ENCODE data around the gene ZBTB17.
"Not testable (repeated sequence)": the region's sequence is repeated elsewhere in the genome, so short reads cannot be mapped to it uniquely, and the experiment has no call there.

The ZBTB17 gene

GRCh38 chr1:16010837-16011236 is 34.9 kb upstream of the ZBTB17 start:
- DNase-seq = no peak

GRCh38 chr1:16009678-16010077 is 33.8 kb upstream of the ZBTB17 start:
- no peak for DNase-seq

DNA sequence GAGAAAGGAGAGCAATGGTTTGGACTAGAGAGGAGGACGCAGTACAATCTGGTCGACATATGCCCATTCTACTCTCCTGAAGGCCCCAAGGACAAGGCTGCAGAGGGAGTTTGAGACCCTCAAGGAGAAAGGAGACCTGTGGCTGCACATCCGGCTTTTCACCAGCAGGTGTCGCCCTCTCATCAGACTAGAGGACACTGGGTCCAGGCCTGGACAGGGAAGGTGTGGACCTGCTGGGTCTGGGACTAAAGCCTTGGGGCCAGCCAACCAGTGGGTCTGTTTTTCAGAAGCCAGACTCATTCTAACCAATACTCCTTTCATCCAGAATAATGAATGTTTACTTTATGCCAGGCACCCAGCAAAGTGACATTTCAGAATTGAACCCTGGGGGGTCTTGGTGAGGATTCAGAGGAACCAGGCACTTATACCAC is 33.1 kb upstream of the ZBTB17 start:
- DNase-seq = peak; percentile 28 to 80

DNA sequence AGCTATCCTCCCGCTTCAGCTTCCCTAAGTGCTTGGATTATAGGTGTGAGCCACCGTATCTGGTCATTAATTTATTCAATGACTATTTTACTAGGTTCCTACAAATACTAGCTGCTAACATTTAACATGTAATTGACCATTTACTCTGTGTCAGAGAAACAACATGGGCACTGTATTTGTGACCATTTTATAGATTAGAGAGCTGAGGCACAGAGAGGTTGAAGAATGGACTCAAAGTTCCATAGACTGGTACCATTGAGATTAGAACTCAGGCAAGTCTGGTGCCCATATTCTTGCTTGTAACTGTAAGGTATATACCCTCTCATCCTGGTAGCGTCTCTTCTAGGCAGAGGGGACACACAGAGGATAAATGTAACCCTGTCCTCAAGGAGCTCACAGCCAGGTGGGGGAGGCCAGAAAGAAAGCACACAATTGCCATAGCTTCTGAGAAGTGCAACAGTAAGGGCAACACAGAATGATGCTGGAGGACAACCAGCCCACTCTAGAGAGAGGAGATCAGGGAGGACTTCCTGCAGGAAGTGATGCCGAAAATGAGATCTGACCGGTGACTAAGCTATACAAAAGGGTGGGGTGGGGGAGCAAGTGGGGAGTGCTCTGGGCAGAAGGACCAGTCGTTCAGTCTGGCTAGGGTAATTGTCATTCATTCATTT is 31.9 kb upstream of the ZBTB17 start:
- no peak for DNase-seq

GRCh38 chr1:16006552-16007485 is 30.9 kb upstream of the ZBTB17 start:
- DNase-seq = no peak

DNA sequence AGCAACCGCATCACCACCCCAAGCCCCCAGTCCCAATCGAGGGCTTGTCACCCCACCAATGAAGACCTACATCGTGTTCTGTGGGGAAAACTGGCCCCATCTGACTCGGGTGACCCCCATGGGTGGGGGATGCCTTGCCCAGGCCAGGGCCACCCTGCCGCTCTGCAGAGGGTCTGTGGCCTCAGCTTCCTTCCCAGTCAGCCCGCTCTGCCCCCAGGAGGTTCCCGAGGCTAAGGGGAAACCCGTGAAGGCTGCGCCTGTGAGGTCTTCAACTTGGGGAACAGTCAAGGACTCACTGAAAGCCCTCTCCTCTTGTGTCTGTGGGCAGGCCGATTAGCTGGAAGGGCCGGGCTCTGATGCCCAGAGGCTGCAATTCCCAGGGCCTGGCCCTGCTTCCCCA is 30.1 kb upstream of the ZBTB17 start:
- no peak for DNase-seq

DNA sequence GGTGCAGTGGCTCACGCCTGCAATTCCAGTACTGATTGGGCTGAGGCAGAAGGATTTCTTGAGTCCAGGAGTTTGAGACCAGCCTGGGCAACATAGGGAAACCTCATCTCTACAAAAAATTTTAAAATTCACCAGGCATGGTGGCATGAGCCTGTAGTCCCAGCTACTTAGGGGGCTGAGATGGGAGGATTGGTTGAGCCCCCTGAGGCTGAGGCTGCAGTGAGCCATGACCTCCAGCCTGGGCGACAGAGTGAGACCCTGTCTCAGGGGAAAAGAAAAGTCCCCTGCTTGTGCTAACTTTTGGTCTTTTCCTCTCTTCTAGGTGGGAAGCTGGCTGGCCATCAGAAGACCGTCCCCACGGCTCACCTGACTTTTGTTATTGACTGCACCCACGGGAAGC is 29.7 kb upstream of the ZBTB17 start:
- DNase-seq = no peak

DNA sequence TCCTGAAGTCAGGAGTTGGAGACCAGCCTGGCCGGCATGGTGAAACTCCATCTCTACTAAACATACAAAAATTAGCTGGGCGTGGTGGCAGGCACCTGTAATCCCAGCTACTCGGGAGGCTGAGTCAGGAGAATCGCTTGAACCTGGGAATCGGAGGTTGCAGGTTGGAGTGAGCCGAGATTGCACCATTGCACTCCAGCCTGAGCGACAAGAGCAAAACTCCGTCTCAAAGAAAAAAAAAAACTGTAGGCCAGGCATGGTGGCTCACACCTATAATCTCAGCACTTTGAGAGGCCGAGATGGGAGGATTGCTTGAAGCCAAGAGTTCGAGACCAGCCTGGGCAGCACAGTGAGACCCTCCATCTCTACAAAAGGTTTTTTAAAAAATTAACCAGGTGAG is 25.4 kb upstream of the ZBTB17 start:
- not testable (repeated sequence) for DNase-seq

DNA sequence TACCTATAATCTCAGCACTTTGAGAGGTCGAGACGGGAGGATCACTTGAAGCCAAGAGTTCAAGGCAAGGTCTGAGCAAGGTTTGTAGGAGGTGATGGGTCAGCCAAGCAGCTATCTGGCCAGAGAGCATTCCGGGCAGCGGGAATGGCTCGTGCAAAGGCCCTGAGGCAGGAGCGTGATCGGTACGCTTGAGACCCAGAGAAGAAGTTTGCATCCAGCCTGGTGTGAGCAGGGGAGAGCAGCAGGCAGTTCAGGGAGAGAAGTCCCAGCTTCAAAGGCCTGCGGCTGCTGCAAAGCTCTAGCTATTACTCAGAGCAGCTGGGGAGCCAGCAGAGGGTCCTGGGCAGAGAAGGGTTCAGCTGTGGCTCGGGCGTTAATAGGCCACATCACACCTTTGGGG is 23.0 kb upstream of the ZBTB17 start:
- DNase-seq = no peak

GRCh38 chr1:15997637-15998280 is 21.9 kb upstream of the ZBTB17 start:
- no peak for DNase-seq

DNA sequence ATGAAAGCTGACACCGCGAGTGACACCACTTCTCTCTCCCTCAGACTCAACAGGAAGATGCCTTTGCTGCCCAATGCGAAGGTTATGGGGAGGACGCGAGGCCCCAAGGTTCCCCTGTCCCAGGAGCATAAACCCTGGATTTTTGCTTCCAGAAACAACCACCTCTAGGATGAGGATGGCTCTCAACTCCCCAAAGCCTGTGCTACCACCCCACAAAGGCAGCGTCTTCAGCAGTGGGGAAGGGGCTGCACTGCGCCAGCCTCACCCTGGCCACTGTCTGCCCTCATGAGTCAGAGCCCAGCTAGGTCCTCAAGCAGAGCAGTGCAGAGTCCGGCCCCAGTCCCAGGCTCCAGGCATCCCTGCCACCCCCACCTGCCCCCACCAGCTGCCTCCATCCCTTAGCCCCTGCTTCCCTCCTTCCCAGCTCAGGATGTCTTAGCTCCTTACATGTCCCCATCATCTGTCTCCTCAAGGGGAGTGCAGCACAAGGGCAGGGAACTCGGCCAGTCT is 21.2 kb upstream of the ZBTB17 start:
- no peak for DNase-seq

DNA sequence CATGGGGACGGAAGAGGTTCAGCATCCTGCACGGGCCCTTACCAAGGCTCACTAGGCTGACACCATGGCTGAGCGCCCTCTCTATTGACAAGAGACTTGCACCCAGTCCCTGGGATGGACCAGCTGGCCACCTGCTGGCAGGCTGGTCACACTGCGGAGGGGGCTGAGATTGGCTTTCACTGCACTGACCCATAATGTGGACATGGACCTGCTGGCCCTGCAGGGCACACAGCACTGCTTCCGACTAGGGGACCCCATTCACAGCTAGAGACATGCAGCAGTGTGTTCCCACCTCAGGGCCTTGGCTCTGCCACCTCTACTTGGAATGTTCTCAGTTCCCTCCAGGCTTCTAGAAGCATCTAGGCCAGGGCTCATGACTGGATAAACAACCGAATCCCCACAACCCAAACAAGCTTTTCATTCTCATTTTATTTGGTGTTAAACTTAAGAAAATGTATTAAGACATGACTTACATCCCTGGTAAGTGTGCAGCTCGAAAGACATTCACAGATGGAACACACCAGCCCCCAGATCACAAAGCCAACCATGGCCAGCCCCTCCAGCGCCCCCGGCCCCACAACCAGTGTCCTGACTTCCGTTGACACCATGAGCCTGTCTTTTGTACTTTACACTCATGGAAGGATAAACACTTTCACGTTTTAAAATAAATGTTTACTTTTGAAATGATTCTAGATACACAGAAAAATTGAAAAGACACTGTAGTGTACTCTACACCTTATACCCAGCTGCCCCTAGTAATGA is 18.9 kb upstream of the ZBTB17 start:
- DNase-seq = no peak

GRCh38 chr1:15994081-15994480 is 18.2 kb upstream of the ZBTB17 start:
- DNase-seq = no peak

DNA sequence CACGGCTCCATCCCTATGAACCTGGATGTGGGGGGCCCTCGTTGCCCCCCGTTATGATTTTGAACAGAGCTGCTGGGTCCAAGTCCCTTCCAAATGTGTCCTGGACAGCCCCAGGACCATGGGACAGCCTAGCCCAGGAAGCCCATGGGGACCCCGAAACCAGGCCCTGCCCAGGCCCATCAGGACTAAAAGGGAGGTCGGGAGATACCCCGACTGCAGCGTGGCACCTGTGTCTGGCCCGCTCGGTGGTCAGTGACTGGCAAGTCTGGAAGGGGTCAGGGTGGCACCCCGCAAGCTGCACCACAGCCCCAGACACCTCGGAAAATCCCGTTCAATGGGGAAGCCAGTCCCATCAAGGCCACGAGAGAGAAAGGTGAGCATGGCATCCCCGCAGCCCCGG is 17.8 kb upstream of the ZBTB17 start:
- no peak for DNase-seq

GRCh38 chr1:15992582-15993500 is 16.9 kb upstream of the ZBTB17 start:
- DNase-seq = no peak

DNA sequence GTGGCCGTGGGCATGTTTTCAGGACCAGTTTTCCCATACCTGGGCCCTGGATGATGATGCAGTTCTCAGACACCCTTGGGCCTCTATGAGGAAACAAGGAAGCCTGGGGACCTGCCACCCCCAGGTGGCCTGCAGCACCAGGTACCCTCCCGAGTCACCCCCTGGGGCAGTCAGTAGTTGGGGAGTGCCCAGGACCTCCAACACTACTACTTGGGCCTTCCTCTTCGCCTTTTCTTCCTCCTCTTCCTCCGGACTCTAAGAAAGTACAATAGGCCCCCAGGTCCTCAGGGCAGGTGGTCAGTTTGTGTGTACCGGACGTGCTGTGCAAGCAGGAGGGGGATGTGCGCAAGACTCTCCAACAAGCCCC is 16.3 kb upstream of the ZBTB17 start:
- DNase-seq = no peak

DNA sequence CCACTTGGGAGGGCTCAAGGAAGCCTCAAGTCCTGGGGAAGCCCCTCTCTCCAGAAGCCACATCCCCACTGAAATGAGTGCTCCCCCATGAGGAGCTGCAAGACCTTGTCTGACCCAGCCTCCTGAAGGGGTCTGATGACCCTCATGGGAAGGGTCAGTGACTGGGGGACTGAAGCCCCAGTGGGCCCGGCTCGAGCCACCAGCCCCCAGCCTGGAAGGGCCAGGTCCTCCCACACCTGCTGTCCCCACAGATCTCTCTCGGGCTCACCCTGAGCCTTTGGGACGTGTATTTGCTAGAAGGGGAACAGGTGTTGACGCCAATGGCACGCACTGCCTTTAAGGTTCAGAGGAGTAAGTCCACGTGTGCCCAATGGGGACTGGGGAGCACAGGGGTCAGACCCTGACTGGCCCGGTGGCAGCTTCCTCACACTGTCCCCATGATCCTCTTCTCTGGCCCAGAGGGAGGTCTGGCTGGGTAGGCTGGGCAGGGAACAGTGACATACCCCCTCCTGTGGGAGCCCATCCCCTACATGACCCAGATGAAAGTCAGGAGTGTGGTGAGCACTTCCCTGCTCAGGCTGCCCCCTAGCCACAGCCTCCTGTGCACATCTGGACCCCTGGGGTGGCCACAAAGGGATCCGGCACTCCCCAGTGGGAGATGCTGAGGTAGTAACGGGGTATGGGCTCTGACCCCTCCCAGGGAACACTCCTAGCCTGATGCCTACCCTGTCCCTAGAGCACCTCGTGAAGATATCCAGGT is 15.7 kb upstream of the ZBTB17 start:
- DNase-seq = no peak

DNA sequence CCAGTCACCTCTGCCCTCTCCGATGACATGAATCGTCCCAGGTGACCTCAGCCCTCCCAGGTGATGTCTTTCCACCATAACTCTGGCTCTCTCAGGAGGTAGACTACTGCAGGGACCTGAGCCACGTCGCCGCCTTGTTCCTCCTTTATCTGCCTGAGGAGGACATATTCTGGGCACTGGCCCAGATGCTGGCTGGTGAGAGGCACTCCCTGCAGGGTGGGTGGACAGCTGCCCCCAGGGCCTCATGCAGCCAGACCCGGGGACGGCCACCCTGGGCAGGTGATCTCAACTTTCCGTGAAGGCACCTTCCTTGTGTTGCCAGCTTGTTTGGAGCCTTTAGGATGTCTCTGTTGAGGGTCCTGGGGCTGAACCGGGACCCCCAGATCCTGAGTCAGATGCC is 13.9 kb upstream of the ZBTB17 start:
- no peak for DNase-seq

DNA sequence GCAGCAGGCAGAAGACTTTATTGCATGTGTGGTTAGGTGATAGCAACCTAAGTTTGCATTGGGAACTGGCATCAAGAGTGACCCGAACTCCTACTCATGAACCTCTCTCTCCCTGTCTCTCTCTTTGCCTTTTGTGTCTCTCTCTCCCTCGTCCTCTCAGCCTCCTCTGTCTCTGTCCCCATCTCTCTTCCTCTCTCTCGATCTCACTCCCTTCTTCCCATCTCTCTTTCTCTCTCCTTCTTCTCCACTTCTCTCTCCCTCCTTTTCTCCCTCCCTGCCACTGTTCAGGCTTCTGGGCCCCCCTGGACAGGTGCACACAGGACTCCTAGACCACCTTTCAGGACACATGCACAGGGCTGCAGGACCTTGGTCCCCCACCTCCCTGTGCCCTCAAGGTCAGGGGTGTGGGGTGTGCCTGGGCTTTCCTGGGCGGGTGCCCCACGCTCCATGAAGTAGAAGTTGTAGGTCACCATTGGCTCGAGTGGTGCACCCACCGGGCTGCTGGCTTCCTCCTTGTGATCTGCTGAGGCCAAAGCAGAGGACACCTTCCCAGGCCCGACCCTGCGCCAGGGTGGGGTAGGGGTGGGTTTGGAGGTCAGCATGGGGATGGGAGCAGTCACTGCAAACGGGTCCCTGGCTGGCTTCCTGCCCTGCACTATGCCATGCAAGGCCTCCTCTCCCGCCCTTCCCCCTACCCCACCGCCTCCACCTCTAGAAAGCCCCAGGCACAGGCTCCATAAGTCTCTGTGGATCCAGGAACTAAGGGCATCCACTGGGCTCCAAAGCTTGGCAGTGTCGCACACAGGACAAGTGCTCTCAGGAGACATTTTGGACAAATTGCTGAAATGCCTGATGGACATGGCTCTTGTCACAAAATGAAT is 13.2 kb upstream of the ZBTB17 start:
- DNase-seq = no peak
